ENCODE measurements around the gene ANXA11.

Gene ANXA11

DNA sequence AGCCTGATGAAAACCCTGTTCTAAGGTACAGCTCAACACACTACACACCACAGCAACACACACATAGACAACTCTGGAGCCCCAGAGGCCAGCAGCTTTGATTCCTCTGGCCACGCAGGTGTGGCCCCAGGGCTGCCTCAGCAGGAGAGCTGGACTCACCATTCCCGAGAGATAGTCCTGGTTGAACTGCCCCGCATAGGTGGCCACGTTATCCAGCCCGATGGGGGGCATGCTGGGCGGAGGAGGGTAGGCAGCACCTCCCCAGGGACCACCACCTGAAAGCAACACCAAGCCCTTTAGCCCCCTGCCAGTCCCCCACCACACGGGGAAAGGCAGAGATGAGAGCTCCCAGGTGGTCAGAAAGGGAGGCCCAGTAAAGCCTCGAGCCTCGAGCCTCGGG lies 34.7 kb downstream of the ANXA11 start:
- Histone ChIP-seq H3K9me2 (ENCODE audit: low read depth, low read length) (no peaks in the 10 kb centered on the region), H3K4me3 (ENCODE audit: low read depth, low read length, poor library complexity, severe bottlenecking) (no peak overlapping the region), H3K36me3 (ENCODE audit: insufficient read depth, low read length) (peaks cover 18% of the 10 kb centered on the region; the same call in 1 of the 2 replicates), H3F3A (ENCODE audit: insufficient read depth, low read length) (no peaks in the 10 kb centered on the region), H3K9ac (ENCODE audit: low read length) (no peak overlapping the region), H3K9me3 (ENCODE audit: low read length) (no peaks in the 10 kb centered on the region), H3K4me1 (ENCODE audit: insufficient read depth, low read length, severe bottlenecking) (peaks cover 10% of the 10 kb centered on the region), H3K27me3 (ENCODE audit: insufficient read depth, low read length) (no peaks in the 10 kb centered on the region), H2AFZ (ENCODE audit: low read length) (no peak overlapping the region), H3K79me2 (ENCODE audit: insufficient read depth, low read length) (no peaks in the 10 kb centered on the region), H3K27ac (ENCODE audit: low read depth, low read length, poor library complexity, severe bottlenecking) (no peak overlapping the region), H4K20me1 (ENCODE audit: insufficient read depth, low read length) (no peaks in the 10 kb centered on the region), H3K4me2 (ENCODE audit: low read length) (no peak overlapping the region)
- TF ChIP-seq, protein P1, sequence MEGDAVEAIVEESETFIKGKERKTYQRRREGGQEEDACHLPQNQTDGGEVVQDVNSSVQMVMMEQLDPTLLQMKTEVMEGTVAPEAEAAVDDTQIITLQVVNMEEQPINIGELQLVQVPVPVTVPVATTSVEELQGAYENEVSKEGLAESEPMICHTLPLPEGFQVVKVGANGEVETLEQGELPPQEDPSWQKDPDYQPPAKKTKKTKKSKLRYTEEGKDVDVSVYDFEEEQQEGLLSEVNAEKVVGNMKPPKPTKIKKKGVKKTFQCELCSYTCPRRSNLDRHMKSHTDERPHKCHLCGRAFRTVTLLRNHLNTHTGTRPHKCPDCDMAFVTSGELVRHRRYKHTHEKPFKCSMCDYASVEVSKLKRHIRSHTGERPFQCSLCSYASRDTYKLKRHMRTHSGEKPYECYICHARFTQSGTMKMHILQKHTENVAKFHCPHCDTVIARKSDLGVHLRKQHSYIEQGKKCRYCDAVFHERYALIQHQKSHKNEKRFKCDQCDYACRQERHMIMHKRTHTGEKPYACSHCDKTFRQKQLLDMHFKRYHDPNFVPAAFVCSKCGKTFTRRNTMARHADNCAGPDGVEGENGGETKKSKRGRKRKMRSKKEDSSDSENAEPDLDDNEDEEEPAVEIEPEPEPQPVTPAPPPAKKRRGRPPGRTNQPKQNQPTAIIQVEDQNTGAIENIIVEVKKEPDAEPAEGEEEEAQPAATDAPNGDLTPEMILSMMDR (IDR thresholded peaks at IDR 0.05; ENCODE audit: low read length): no peak
- TF ChIP-seq EZH2 (IDR thresholded peaks at IDR 0.05; ENCODE audit: borderline replicate concordance, low read length): no peak

DNA sequence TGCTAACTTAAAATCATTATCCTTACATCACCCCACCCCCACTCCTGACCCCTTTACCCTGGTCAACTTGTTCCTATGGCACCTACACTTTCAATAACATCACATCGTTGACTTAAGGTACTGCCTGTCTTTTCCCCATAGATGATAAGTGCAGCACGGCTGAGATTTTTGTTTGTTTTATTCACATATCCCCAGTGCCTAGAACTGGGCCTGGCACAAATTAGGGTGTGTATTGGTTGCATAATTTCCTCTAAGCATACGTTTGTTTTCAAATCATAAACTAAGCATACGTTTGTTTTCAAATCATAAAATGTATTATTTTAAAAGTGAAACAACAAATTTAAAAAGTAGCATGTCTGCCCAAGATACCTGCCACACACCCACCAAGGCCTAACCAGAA lies 35.3 kb downstream of the ANXA11 start:
- no peak overlapping the region for H3K27ac ChIP-seq (ENCODE audit: low read depth, low read length, poor library complexity, severe bottlenecking)
- no peaks in the 10 kb centered on the region for H4K20me1 ChIP-seq (ENCODE audit: insufficient read depth, low read length)
- TF ChIP-seq, protein P1 (IDR thresholded peaks at IDR 0.05; ENCODE audit: low read length): no peak
- no peak for TF ChIP-seq EZH2 (IDR thresholded peaks at IDR 0.05; ENCODE audit: borderline replicate concordance, low read length)

DNA sequence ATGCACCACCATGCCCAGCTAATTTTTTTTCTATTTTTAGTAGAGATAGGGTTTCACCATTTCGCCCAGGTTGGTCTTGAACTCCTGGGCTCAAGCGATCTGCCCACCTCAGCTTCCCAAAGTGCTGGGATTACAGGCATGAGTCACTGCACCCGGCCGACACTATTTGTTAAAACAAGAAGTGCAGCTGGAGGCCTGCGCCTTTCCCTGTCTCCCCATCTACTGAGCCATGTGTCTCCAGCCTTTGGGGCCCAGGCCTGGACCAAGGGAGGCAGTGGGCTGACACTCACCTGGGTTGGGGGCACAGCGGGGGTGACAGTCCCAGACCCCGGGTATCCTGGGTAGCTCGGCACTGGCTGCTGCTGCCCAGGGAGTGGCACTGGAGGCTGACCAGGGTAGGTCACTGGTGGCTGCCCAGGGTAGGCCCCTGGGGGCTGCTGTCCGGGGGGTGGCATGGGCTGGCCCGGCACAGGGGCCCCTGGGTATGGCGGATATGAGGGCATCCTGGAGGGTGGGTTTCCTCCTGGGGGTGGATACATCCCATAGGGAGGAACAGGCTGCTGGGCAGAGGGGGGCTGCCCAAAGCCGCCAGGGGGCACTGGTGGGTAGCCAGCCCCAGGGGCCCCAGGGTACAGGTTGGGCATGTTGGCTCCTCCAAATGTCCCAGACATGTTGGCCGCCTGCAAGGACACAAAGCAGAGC lies 36.5 kb downstream of the ANXA11 start:
- Histone ChIP-seq H2AFZ (ENCODE audit: low read length) (no peak overlapping the region), H3F3A (ENCODE audit: insufficient read depth, low read length) (no peaks in the 10 kb centered on the region), H3K27ac (ENCODE audit: low read depth, low read length, poor library complexity, severe bottlenecking) (no peak overlapping the region), H3K79me2 (ENCODE audit: insufficient read depth, low read length) (no peaks in the 10 kb centered on the region), H4K20me1 (ENCODE audit: insufficient read depth, low read length) (no peaks in the 10 kb centered on the region), H3K36me3 (ENCODE audit: insufficient read depth, low read length) (peaks cover 34% of the 10 kb centered on the region), H3K4me2 (ENCODE audit: low read length) (no peak overlapping the region), H3K9me3 (ENCODE audit: low read length) (no peaks in the 10 kb centered on the region), H3K9ac (ENCODE audit: low read length) (no peak overlapping the region), H3K4me3 (ENCODE audit: low read depth, low read length, poor library complexity, severe bottlenecking) (no peak overlapping the region), H3K27me3 (ENCODE audit: insufficient read depth, low read length) (no peaks in the 10 kb centered on the region), H3K9me2 (ENCODE audit: low read depth, low read length) (no peaks in the 10 kb centered on the region), H3K4me1 (ENCODE audit: insufficient read depth, low read length, severe bottlenecking) (peaks cover 8% of the 10 kb centered on the region)
- TF ChIP-seq, protein P1 (IDR thresholded peaks at IDR 0.05; ENCODE audit: low read length): peak; percentile 69
- no peak for TF ChIP-seq EZH2 (IDR thresholded peaks at IDR 0.05; ENCODE audit: borderline replicate concordance, low read length)

More for the DNA sequence above, 35.3 kb downstream of the ANXA11 start:
- Histone ChIP-seq H2AFZ (ENCODE audit: low read length) (no peak overlapping the region), H3K4me3 (ENCODE audit: low read depth, low read length, poor library complexity, severe bottlenecking) (no peak overlapping the region), H3K79me2 (ENCODE audit: insufficient read depth, low read length) (no peaks in the 10 kb centered on the region), H3K27me3 (ENCODE audit: insufficient read depth, low read length) (no peaks in the 10 kb centered on the region), H3K4me2 (ENCODE audit: low read length) (no peak overlapping the region), H3K9me3 (ENCODE audit: low read length) (no peaks in the 10 kb centered on the region), H3K36me3 (ENCODE audit: insufficient read depth, low read length) (peaks cover 22% of the 10 kb centered on the region; the same call in 1 of the 2 replicates), H3K4me1 (ENCODE audit: insufficient read depth, low read length, severe bottlenecking) (peaks cover 10% of the 10 kb centered on the region), H3F3A (ENCODE audit: insufficient read depth, low read length) (no peaks in the 10 kb centered on the region), H3K9ac (ENCODE audit: low read length) (no peak overlapping the region), H3K9me2 (ENCODE audit: low read depth, low read length) (no peaks in the 10 kb centered on the region)

All from OCI-LY1 (cell line).